ENCODE data around the gene NSRP1.
"Not testable (repeated sequence)": the region's sequence is repeated elsewhere in the genome, so short reads cannot be mapped to it uniquely, and the experiment has no call there.

The NSRP1 gene

DNA sequence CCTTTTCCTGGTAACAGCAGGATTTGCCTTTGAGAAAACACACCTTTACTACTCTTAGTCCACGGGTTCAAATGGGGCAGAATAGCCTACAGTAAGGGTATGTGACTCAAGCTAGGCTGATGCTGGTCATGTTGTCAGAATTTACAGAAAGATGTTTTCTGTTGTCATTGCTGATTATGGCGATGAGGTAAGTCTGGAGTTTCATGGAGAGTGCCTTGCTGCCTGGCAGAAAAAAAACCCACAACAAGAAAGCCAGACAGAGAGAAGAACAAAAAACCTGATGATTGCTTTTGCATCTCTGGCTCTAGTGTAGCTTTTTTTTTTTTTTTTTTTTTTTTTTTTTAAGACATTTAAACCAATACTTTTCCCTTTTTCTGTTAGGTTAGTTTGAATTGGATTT, 71.0 kb downstream of the NSRP1 start:
- no peak for DNase-seq (ENCODE audit: low spot score)

DNA sequence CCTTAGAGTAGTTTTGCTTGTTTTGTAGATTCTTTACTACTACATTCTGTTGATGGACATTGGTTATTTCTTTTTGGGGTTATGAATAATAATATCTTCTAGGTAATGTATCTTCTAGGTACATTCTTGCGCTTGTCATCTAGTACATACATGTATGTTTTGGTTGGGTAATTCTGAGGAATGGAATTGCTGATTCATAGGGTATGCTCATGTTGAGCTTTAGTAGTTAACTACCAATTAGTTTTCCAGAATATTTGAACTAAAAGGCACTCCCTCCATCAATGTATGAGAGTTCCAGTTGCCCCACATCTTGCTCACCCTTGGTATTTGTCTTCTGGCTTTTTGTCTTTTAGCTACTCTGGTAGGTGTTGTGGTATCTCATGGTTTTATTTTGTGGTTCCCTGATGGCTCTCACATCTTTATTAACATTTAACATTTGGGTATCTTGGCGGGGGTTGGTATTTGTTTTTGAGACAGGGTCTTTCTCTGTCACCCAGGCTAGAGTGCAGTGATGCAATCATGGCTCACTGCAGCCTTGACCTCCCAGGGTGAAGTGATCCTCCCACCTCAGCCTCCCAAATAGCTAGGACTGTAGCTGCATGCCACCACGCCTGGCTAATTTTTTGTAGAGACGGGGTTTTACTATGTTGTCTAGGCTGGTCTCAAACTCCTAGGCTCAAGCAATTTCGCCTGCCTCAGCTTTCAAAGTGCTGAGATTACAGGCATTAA, 71.8 kb downstream of the NSRP1 start:
- no peak for DNase-seq (ENCODE audit: low spot score)

DNA sequence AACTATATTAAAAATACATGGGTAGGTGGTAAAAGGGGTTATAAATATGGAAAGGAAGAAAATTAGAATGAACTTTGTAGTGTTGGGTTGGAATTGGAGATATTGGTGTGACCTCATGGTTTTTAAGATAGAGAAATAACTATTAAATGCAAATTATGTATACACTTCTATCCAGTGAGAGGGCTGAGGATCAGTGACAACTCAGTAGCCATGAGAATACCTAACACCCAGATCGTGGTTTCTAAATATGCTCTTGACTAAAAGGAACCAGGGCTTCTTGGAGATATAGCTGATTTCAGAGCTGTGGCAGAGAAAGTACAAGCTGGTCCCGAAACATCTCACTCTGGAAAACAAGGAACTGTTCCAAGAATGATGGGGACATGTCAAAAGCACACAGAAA, 74.5 kb downstream of the NSRP1 start:
- no peak for DNase-seq (ENCODE audit: low spot score)

DNA sequence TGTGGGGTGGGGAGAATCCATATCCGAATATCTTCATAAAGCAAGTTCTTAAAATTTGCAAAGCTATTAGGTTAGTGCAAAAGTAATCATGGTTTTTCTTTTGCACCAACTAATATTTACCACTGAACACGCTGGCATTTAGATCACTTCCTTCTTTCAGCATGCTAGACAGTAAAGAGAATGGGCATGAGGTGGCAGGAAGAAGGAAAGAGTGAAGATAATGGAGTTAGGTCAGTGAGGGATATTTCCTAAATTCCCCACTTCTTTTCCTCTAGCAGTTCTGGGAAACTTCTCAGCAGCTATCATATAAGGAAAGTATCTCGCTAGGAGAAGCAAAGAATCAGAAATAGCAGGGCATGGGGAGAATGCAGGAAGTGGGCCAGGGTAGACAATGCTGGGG, 79.9 kb downstream of the NSRP1 start:
- no peak for DNase-seq (ENCODE audit: low spot score)

DNA sequence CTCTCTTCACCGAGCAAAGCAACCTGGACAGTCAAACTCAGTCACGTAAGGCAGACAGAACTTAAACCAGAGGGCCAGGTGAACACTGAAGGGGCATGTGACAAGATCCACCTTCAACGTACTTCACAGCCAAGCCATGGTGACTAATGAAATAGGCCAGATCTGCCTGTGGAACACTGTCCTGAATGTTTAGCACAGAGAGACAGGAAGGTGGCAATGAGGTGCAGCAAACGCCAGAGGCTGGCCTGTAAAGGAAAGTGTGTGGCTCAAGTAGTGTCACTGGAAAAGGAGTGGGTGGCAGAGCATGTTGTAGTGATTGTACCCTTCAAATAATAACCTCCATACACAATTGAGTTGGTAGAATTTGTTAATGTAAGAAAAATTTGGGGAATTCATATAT, 80.8 kb downstream of the NSRP1 start:
- DNase-seq (ENCODE audit: low spot score) = no peak

DNA sequence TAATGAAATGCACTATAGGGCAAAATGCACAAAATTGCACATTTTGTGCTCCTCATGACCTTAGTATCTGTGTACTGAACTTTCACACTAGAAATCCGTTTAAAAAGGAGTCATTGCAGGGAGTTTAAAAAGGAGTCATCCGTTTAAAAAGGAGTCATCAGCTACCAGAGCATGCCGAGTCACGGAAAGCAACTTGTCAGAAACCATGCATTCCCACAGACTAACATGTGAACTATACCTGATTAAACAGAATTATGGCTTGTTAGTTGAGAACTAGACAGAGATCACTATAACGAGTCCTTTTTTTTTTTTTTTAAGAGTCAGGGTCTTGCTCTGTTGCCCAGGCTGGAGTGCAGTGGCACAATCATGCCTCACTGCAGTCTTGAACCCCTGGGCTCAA, 83.0 kb downstream of the NSRP1 start:
- no peak for DNase-seq (ENCODE audit: low spot score)

DNA sequence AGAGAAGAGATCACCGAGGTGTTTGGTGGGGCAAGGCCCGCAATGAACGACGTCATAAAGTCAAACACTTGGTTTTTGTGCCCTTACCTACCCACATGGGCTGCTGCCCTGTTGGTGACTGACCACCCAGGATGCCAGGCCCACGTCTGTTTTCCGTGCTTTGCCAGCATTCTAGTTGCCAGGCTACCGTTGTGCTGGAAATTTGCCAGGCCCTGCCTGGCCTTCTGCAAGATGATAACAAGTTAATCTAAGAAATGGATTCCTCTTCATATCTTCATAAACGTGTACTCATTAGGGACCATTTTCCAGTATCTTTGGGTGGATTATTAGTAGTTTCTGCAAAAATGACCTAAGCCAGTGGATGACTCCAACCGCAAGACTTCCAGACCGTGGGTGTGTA, 83.5 kb downstream of the NSRP1 start:
- DNase-seq (ENCODE audit: low spot score) = no peak

DNA sequence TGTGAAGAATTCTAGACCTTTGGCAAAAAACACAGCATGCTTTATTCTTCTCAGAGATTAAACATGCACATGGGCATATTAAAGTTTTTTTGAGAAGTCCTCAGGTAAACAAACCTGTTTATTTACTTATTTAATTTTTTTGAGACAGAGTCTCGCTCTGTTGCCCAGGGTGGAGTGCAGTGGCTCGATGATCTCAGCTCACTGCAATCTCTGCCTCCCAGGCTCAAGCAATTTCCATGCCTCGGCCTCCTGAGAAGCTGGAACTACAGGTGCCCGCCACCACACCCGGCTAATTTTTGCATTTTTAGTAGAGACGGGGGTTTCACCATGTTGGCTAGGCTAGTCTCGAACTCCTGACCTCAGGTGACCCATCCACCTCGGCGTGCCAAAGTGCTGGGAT, 84.0 kb downstream of the NSRP1 start:
- not testable (repeated sequence) for DNase-seq (ENCODE audit: low spot score)

DNA sequence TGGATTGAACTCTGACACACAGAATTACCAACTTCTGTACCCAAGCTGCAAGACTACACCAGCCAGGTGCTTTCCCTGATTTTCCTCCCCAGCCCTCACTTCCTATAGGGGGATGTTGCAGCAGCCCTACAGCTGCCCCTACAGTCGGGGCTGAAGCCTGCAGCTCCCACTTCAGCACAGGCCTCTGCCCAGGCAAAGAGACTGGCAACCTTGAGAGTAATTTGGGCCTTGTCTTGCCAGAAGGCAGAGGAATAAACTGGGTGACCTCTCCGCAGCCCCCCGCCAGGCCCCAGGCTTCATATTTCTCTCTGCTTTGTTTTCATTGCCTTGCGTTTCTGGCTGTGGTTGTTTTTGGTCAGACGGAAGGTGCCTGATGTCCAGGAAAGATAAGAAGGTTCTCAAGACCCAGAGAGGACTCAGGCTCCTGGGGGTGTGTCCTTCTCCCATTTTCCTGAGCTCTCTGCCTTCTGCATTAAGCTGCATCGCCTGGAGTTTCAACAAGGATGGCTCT, 86.9 kb downstream of the NSRP1 start:
- DNase-seq (ENCODE audit: low spot score) = no peak

DNA sequence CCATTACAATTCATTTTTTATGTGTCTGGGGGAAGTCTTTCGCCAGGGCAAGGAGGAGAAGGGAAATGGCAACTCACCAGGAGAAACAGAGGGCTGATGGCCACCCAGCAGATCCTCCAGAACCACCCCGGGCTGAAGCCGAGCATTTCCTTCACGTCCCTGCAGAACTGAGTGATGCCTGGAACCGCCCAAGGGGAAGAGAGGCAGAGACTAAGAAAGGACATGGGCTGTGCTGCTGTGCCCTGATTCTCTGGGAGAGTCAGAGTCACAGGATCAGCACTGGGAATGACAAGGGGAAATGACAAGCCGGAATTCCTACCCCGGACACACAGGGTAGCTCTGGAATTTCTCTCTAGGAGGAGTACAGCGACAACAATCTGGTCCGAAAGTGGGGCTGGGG, 91.0 kb downstream of the NSRP1 start:
- DNase-seq (ENCODE audit: low spot score) = no peak

DNA sequence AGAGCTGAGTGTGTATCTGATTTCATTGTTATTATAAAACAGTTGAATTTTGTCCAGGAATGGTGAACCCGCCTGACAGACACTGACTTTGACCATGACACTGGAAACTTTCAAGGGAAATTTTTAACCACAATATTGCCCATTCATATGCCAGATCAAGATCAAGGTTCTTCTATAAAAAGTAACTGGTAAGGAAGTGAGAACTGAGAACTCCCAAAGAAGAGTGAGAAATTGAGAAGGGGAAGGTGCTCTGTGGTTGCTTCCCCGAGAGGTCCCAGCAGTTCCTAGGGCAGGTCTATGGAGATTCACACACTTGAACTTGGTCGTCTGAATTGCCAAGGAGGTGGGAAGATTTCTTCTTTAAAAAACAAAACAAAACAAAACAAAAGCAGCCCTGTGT, 91.6 kb downstream of the NSRP1 start:
- no peak for DNase-seq (ENCODE audit: low spot score)

DNA sequence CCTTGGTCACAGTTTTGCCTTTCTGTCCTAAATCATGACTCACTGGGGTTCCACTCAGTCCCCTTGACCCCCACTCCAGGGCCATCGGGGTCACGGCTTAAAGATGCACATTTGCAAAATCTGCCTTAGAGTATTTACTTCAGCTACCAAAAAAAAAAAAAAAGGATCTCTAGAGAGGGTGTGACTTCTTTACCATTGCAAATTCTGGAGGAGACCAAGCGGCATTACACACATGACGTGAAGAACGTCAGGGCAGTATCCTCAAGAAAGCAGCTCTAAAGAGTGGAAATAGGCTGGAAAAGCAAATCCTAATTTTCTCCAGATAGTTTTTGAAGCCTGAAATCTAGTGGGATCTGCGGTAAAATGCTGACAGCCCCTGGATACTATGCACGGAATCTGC, 93.3 kb downstream of the NSRP1 start:
- no peak for DNase-seq (ENCODE audit: low spot score)

DNA sequence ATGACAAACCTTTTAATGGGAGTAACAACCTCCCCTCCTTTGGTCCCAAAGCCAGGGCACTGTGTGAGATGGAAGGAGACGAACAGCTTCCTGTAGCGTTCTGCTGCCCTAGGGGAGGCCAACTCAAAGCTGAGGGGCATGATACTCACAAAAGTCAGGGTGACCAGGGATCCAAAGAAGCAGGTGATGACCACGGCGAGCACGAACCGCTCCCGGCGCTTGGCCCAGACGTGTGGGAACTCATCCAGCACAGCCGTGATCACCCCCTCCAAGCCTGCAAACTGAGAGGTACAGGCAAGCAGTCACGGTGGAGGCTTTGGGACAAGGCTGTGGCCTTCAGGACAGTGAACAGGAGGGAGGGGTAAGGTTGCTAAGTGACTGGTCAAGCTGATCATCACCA, 93.8 kb downstream of the NSRP1 start:
- DNase-seq (ENCODE audit: low spot score) = no peak

DNA sequence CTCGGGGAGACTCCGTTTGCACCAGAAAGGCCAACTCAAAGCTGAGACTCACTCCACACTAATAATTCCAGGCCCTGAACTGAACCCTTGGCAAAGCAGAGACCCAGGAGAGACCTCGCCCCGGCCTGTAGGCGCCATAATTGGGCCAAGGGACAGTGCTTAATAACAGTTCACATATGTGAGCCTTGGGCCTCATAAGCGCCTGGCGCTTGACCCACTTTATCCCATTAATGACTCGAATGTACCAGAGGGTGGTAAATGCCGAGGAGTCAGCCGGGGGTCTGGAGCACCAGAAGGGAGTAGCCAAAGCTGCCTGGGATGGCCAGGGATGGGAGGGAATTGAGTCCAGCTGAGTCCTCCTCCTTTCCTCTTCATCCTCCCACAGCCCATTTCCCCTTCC, 94.3 kb downstream of the NSRP1 start:
- no peak for DNase-seq (ENCODE audit: low spot score)

DNA sequence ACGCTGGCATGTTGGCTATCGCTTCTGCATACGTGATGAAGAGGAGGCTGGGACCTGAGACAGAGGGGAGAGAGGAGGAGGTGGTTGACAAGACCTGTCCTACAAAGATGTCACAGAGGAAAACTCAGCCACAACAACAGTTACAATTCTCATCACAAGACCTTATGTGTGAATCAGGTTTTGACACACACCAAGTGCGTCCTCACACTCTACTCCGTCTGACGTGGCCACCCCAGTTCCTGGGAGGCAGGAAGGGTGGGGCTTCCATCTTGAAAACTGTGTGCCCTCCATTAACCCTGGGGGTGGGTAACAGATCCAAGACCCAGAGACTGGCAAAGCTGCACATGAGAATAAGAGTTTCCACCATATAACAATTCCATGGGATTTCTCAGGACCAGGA, 94.8 kb downstream of the NSRP1 start:
- DNase-seq (ENCODE audit: low spot score) = no peak

DNA sequence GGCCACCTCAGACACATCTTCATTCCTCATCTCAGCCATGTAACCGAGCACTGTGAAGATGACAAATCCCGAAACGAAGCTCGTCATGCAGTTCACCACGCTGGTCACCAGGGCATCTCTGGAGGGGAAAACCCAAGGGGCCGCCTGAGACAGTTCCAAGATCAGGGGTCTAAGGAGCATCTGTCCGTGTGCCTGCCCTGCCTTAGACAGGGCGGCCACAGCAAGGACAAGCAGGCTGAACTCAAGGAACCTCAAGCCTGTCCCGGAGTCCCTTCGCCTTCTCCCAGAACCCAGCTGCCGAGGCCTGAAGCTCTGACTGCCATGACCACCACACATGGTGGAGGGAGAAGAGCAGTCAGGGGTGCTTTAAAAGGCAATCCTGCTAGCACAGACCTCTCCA, 96.1 kb downstream of the NSRP1 start:
- DNase-seq (ENCODE audit: low spot score) = no peak

DNA sequence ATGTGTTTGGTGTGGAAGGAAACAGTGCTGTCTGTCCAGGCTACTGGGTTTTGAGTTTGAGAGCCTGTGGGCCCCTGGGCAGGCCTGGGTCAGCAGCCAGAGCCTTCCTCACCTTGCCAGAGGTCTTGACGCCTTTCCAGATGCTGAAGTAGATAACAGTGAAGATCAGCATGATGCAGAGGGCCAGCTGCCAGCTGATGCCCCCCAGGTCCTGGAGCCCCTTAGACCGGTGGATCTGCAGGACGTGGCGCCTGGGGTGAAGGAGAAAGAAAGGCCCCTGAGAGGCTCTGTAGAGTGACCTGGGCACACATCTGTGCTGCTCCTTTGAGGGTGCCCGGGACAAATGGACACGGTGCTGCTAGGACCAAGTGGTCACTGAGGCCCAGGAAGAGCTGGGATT, 100.4 kb downstream of the NSRP1 start:
- DNase-seq (ENCODE audit: low spot score) = no peak

DNA sequence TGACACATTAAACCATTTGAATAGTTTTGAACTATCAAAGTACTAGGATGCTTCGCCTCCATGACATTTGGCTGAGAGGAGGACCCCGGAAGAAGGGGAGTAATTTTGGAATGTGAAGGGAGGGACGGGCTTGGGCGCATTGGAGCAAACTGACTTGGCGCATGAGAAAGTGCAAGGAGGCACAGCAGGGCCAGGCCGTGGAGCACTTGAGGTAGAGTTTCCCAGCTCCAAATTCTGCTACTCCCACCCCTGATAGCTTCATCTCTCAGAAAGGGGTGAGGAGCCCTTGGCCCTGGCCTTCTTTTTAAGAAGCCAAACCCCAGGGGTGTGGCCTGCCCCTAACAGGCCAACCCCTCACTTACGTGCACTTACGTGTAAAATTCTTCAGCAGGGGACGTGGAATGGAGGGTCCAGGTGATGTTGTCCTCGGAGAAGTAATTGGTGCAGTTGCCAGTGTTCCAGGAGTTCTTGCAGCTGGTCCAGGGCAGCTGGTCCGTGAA, 101.2 kb downstream of the NSRP1 start:
- DNase-seq (ENCODE audit: low spot score) = no peak

DNA sequence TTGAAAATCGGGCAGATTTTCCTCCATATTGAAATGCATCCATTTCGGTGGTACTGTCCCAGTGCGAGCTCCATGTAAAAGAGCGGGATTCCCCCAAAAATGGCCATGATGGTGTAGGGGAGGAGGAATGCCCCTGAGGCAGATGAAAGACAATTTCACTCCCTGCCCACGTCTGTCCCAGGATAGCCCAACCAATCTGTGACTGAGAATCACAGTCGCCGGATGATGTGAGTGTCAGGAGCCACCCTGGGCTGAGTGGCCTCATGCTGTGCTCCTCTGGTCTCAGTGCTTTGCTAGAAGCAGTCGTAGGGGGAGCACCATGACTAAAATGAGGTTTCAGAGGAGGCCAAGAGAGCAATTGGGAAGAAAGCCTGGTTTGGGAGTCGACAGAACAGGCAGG, 102.2 kb downstream of the NSRP1 start:
- no peak for DNase-seq (ENCODE audit: low spot score)

DNA sequence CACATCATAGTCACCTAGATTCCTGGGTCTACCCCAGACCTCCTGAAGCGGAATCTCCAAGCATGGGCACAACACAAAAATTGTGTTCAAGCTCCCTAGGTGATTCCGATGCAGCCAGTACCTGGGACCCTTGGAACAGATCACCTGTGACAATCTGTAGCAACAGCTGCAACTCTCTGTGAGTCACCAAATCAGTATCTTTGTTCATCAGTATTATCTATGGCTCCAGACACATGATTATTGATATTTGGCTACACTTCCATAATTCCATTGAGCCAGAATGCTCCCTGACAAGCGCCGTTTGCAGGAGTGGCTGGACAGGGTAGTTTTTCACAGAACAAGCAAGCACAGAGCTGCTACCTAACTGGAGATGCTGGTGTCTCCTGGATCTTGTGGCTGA, 102.7 kb downstream of the NSRP1 start:
- no peak for DNase-seq (ENCODE audit: low spot score)

DNA sequence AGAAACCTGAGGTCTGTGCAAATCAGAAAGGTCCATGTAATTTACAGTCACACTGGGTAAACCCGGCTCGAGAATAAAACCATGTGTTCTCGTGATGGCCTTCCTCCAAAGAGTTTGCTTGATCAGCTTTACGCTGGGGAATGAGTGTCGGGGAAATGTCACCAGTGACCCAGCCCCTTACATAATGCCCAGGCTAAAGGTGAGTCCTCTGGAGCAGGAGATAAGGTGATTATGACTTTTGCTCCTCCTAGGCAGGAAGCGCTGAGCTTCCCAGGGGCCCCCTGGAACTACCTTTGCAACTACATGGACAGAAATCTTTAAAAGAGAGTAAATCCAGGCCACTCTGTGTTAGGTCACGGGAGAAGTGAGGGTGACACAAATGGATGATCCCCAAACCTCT, 103.2 kb downstream of the NSRP1 start:
- DNase-seq (ENCODE audit: low spot score) = no peak

DNA sequence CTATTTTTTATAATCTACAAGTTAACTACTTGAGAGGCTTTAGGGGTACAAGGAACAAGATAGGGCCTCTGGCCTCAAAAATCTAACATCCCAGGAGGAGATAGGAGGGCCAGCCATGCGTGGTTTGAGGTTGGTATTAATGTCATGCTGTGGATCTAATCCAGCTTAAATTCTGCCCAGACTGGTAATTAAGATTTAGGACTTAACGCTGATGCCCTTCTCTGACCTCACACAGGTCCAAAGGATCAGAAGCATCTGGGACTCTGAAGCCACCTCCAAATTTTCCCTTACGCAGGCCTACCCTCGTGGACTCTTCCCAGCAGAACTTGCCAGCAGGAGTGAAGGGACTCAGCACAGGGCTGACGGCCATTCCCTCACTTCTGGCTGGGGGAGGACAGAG, 103.8 kb downstream of the NSRP1 start:
- no peak for DNase-seq (ENCODE audit: low spot score)

DNA sequence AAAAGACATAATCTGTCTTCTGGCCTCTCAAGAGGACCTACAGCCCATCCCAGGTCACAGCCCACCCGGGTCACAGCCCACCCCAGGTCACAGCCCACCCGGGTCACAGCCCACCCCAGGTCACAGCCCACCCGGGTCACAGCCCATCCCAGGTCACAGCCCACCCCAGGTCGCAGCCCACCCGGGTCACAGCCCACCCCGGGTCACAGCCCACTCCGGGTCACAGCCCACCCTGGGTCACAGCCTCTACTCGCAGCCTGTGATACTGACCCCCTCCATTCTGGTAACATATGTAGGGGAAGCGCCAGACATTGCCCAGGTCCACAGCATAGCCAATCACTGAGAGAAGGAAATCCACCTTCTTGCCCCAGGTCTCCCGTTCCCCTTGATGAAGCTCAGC, 104.7 kb downstream of the NSRP1 start:
- DNase-seq (ENCODE audit: low spot score) = no peak

DNA sequence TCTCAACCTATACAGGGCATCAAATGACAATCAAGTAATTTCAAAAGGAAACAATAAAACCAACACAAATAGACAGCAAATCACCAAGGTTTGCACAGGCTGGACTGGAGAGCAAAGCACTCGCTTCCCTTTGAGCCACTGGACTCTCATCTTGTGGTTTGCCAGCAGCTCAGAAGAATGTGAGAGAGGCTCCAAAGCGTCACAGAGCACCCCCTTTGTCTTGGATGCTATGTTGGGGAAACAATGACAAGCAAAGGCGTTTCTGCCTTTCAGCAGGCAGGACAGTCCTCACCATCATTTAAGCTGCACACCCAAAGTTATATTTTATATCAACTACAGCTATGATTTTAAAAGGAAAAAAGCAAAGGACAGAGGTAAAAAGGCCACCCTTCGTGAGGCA, 105.6 kb downstream of the NSRP1 start:
- no peak for DNase-seq (ENCODE audit: low spot score)
